ENCODE results near the gene MYO9A.

The MYO9A gene

GRCh38 chr15:71853543-71853942 lies 264.4 kb downstream of the MYO9A start:
- POLR2A ChIA-PET: no interaction called here
- no peaks in the 10 kb centered on the region for H3K9me3 ChIP-seq (ENCODE audit: control insufficient read depth, insufficient read depth, low read depth, low read length)
- H3K4me3 ChIP-seq (ENCODE audit: low read depth, low read length): no peak overlapping the region
- no peak overlapping the region for H3K27ac ChIP-seq (ENCODE audit: extremely low read depth, low read depth, low read length)
- CTCF ChIA-PET: interaction anchor here (0.6 to 1.8 kb wide), 5 partner anchors 15 to 849 kb away, joined by 3 to 5 read pairs (median 3); no protein-coding TSS in a partner anchor
- H3K4me1 ChIP-seq (ENCODE audit: control insufficient read depth, insufficient read depth, low read length): no peaks in the 10 kb centered on the region
- peaks cover 31 to 32% of the 10 kb centered on the region in 2 experiments for H3K36me3 ChIP-seq (ENCODE audit: control insufficient read depth in 2 of 2, insufficient read depth in 1 of 2, low read length in 2 of 2)
- TF ChIP-seq ZNF555 (tag by site-specific recombination; conservative IDR thresholded peaks at IDR 0.05) (no peak), EGR2 (tag by site-specific recombination; IDR thresholded peaks at IDR 0.05; ENCODE audit: low read depth) (no peak), SCRT1 (tag by site-specific recombination; IDR thresholded peaks at IDR 0.05; ENCODE audit: borderline replicate concordance) (no peak), TSHZ1 (tag by site-specific recombination; IDR thresholded peaks at IDR 0.05; ENCODE audit: borderline replicate concordance) (no peak), ZNF529 (tag by site-specific recombination; IDR thresholded peaks at IDR 0.05; ENCODE audit: insufficient replicate concordance) (no peak), PRDM10 (tag by site-specific recombination; IDR thresholded peaks at IDR 0.05) (no peak), ZNF114 (tag by site-specific recombination; IDR thresholded peaks at IDR 0.05) (no peak), ZBTB1 (tag by site-specific recombination; IDR thresholded peaks at IDR 0.05) (no peak), ZNF10 (tag by site-specific recombination; IDR thresholded peaks at IDR 0.05) (no peak), HOXD13 (CRISPR knock-in tag; IDR thresholded peaks at IDR 0.05; ENCODE audit: borderline replicate concordance) (no peak), ZNF561 (tag by site-specific recombination; IDR thresholded peaks at IDR 0.05; ENCODE audit: borderline replicate concordance) (no peak), ZNF202 (tag by site-specific recombination; IDR thresholded peaks at IDR 0.05; ENCODE audit: borderline replicate concordance) (no peak), HOXC10 (CRISPR knock-in tag; IDR thresholded peaks at IDR 0.05) (no peak), ZSCAN30 (tag by site-specific recombination; IDR thresholded peaks at IDR 0.05) (no peak), ZNF596 (tag by site-specific recombination; IDR thresholded peaks at IDR 0.05) (no peak), ZNF629 (tag by site-specific recombination; IDR thresholded peaks at IDR 0.05) (no peak), TCF7L2 (IDR thresholded peaks at IDR 0.05; ENCODE audit: borderline replicate concordance, low read depth, low read length) (no peak), ZBTB11 (tag by site-specific recombination; conservative IDR thresholded peaks at IDR 0.05; ENCODE audit: low read depth) (no peak)
